H1 (cell line): ENCODE results near the gene ODF4. TPM values are rescaled to one million over a fixed set of nuclear protein-coding genes. Genes with fewer than 3 reads are reported as not detected.

ENCODE experiments used
- ASH2L ChIP-seq: fragments of 200-600, 300-600 bp; sonication (generic); IDR thresholded peaks from one replicate; pipeline ENCODE4 v1.7.1; 2017; ENCODE audit warnings: low read length
- CBX5 ChIP-seq: fragments of 300-800, 300-1000 bp; sonication (generic); IDR thresholded peaks from 2 replicates; pipeline ENCODE4 v1.7.1; 2016; ENCODE audit warnings: antibody characterized with exemption, low read length, low read depth
- CREB1 ChIP-seq: IDR thresholded peaks from 2 replicates; pipeline ENCODE4 v1.6.1; 2012; ENCODE audit warnings: inconsistent platforms
- CTBP2 ChIP-seq: IDR thresholded peaks from 2 replicates; pipeline ENCODE4 v1.7.0; 2011; ENCODE audit warnings: borderline replicate concordance, mild to moderate bottlenecking, moderate library complexity, mixed read lengths, low read length; ENCODE audit not compliant: insufficient read depth, insufficient read length
- E2F6 ChIP-seq: IDR thresholded peaks from 2 replicates; pipeline ENCODE4 v1.6.1; 2012; ENCODE audit warnings: inconsistent platforms
- HDAC2 ChIP-seq, 2 experiments: fragments of 300-600 bp in 1 of 2; sonication (generic) in 1 of 2; IDR thresholded peaks; 2 replicates each; pipeline ENCODE4 v1.6.1; 2011 to 2012; ENCODE audit warnings: low read depth in 2 of 2, low read length in 2 of 2, mild to moderate bottlenecking in 2 of 2, moderate library complexity in 2 of 2, borderline replicate concordance in 1 of 2, inconsistent platforms in 1 of 2
- HDAC6 ChIP-seq: IDR thresholded peaks from one replicate; pipeline ENCODE4 v1.7.1; 2012; ENCODE audit warnings: low read depth, mild to moderate bottlenecking, inconsistent platforms, low read length, moderate library complexity
- KDM1A ChIP-seq: fragments of 200-600, 300-600 bp; sonication (generic); IDR thresholded peaks from 2 replicates; pipeline ENCODE4 v1.7.1; 2016; ENCODE audit warnings: mild to moderate bottlenecking, low read length, borderline replicate concordance
- KDM5A ChIP-seq: fragments of 200-600 bp; IDR thresholded peaks from 2 replicates; pipeline ENCODE4 v1.7.1; 2012; ENCODE audit warnings: mild to moderate bottlenecking, low read length, inconsistent platforms, mixed read lengths
- POLR2A ChIP-seq, 2 experiments: IDR thresholded peaks; 1 replicate in 1 of 2; 2 replicates in 1 of 2; pipeline ENCODE4 v1.6.1; 2011; ENCODE audit warnings: low read depth in 2 of 2, low read length in 2 of 2, mild to moderate bottlenecking in 2 of 2; ENCODE audit errors: control extremely low read depth in 1 of 2
- POU5F1 ChIP-seq: IDR thresholded peaks from 2 replicates; pipeline ENCODE4 v1.6.1; 2011; ENCODE audit warnings: low read depth, mild to moderate bottlenecking, low read length, moderate library complexity
- RNF2 ChIP-seq: fragments of 200-900, 300-1000 bp; sonication (generic); IDR thresholded peaks from 2 replicates; pipeline ENCODE4 v1.7.1; 2016; ENCODE audit warnings: borderline replicate concordance, low read depth, mild to moderate bottlenecking, antibody characterized with exemption, low read length; ENCODE audit not compliant: poor library complexity, severe bottlenecking; ENCODE audit errors: missing control alignments
- SAP30 ChIP-seq: fragments of 300-600 bp; sonication (generic); IDR thresholded peaks from 2 replicates; pipeline ENCODE4 v1.7.1; 2012; ENCODE audit warnings: low read length, moderate library complexity, mild to moderate bottlenecking, inconsistent platforms; ENCODE audit not compliant: insufficient read depth, insufficient replicate concordance
- SIRT6 ChIP-seq: IDR thresholded peaks from one replicate; pipeline ENCODE4 v1.7.1; 2012; ENCODE audit warnings: low read length, inconsistent platforms
- TBP ChIP-seq: IDR thresholded peaks from 2 replicates; pipeline ENCODE4 v1.6.1; 2011; ENCODE audit warnings: low read depth, low read length, improper control_type of control experiment
- polyA plus RNA-seq, 7 experiments: library from polyadenylated mRNA; depleted of rRNA in 3 of 7; stranded (reverse) in 5 of 7; unstranded in 2 of 7; fragments of >200 nt in 5 of 7; fragments of 200-250 nt in 2 of 7; gene quantifications; 1 replicate in 5 of 7; 2 replicates in 1 of 7; 4 replicates in 1 of 7; pipeline versions ENCODE4 v1.2.1 to v1.2.3, GENCODE V29; 2011 to 2013; ENCODE audit warnings: missing spikeins in 2 of 7, mixed read lengths in 2 of 7
- total RNA-seq: library from RNA; stranded (reverse); fragmentation: NEBNext Ultra II Directional; extraction: Animal tissue kit (Norgen Biotek cat#: 25700); gene quantifications from 2 replicates; pipeline ENCODE4 v1.2.1, GENCODE V29; 2021
- TF ChIP-seq, protein P1 (sequence below): IDR thresholded peaks from 2 replicates; pipeline ENCODE4 v1.6.1; 2011; ENCODE audit warnings: low read depth, mild to moderate bottlenecking, low read length; ENCODE audit not compliant: insufficient read depth
- TF ChIP-seq, protein P2 (sequence below): IDR thresholded peaks from 2 replicates; pipeline ENCODE4 v1.6.1; 2012; ENCODE audit warnings: low read length, inconsistent platforms

ODF4 gene
- total and polyA plus RNA-seq, 2 of the 8 experiments (the other 6 are each of a cell fraction or from before 2014, with no cell fraction given), result not detected

DNA sequence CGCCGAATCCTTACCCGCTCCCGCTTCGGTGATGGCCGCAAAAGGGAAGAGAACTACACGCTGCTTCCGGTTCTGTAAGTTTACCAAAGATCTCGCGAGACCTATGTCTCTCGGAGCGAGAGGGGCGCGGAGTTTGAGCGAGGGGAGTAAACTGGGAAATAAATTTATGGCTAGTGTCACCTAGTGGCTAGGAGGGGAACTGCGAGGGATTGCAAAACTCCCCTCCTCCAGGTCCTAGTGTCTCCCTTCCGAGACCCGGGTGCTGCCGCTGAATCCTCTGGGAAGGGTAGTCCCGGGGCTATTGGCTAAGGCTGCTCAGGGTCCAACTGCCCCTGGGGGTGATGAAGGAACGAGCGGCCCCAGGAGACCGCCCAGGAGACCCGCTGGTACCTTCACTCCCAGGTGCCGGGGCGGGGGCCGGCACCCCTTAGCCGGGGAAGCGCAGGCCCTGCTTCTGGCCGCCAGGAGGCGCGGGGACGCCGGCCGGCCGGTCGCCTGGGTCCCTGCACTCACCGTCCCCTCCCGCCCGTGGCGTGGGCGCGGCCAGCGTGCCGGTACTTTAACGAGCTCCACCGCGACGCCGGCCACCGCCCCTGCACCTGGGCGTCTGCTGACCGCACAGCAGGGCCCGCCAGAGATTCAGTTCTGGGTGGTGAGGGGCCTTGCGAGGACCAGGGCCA, 43.6 kb downstream of the ODF4 start, which contains the start of gene RPL26 (continued):
- peak in 1 of 2 experiments; percentile 41; a peak in 2 of 4 replicates for TF ChIP-seq HDAC2 (IDR thresholded peaks at IDR 0.05; ENCODE audit: borderline replicate concordance in 1 of 2, low read depth in 2 of 2, low read length in 2 of 2)
- TF ChIP-seq POU5F1, result no peak
- TF ChIP-seq CTBP2, result no peak
- no peak for TF ChIP-seq SIRT6
- TF ChIP-seq, protein P1, sequence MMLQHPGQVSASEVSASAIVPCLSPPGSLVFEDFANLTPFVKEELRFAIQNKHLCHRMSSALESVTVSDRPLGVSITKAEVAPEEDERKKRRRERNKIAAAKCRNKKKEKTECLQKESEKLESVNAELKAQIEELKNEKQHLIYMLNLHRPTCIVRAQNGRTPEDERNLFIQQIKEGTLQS, result no peak
- peak; percentile 34; the same call in 1 of the 2 replicates for TF ChIP-seq KDM1A
- TF ChIP-seq E2F6, result 0 out of 2 replicates have a peak, but pooled peaks have one; percentile 9
- peak; percentile 11 for TF ChIP-seq ASH2L
- TF ChIP-seq CBX5, result no peak
- TF ChIP-seq POLR2A (IDR thresholded peaks at IDR 0.05; ENCODE audit: control extremely low read depth in 1 of 2, low read depth in 2 of 2, low read length in 2 of 2), result peak; percentile 99
- TF ChIP-seq TBP, result peak; percentile 97
- peak; percentile 29; the same call in 1 of the 2 replicates for TF ChIP-seq CREB1
- TF ChIP-seq SAP30, result no peak
- no peak for TF ChIP-seq KDM5A
- TF ChIP-seq, protein P2, sequence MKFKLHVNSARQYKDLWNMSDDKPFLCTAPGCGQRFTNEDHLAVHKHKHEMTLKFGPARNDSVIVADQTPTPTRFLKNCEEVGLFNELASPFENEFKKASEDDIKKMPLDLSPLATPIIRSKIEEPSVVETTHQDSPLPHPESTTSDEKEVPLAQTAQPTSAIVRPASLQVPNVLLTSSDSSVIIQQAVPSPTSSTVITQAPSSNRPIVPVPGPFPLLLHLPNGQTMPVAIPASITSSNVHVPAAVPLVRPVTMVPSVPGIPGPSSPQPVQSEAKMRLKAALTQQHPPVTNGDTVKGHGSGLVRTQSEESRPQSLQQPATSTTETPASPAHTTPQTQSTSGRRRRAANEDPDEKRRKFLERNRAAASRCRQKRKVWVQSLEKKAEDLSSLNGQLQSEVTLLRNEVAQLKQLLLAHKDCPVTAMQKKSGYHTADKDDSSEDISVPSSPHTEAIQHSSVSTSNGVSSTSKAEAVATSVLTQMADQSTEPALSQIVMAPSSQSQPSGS, result no peak; the same call in 1 of the 2 replicates
- no peak for TF ChIP-seq HDAC6
- no peak for TF ChIP-seq RNF2
